Natural killer cell (primary cell): Measurements from ENCODE around the gene PTPRR. TPM values are rescaled to one million over a fixed set of nuclear protein-coding genes. Genes with fewer than 3 reads are reported as not detected.

Experiments
- ATAC-seq, 3 donors: fragments of 150-1000 bp in 2 of 3; fragments of 200-7000 bp in 1 of 3; cut with Tn5 transposase; 1 replicate in 1 of 3; 2 replicates in 2 of 3; pipeline ENCODE4 v1.10.0; 2021; ENCODE audit warnings: mild to moderate bottlenecking in 2 of 3, moderate library complexity in 2 of 3
- DNase-seq, 2 donors: peaks; one replicate each; pipeline versions ENCODE4 v3.0.0 to v3.0.0-alpha.2; 2013 to 2021; ENCODE audit warnings: mixed read lengths in 1 of 2
- H3K27ac ChIP-seq: one replicate; pipeline ENCODE4 v1.5.1; 2013; ENCODE audit warnings: mild to moderate bottlenecking, low read length
- H3K27me3 ChIP-seq: one replicate; pipeline ENCODE4 v1.6.1; 2013; ENCODE audit warnings: low read length; ENCODE audit not compliant: control insufficient read depth, insufficient read depth
- H3K36me3 ChIP-seq: one replicate; pipeline ENCODE4 v1.6.1; 2013; ENCODE audit warnings: low read length; ENCODE audit not compliant: control insufficient read depth, insufficient read depth
- H3K4me1 ChIP-seq: one replicate; pipeline ENCODE4 v1.6.1; 2013; ENCODE audit warnings: low read length; ENCODE audit not compliant: control insufficient read depth, insufficient read depth
- H3K4me3 ChIP-seq: one replicate; pipeline ENCODE4 v1.5.1; 2013; ENCODE audit warnings: low read length
- H3K9me3 ChIP-seq: one replicate; pipeline ENCODE4 v1.6.1; 2013; ENCODE audit warnings: low read length; ENCODE audit not compliant: control insufficient read depth, insufficient read depth
- H3K27ac Mint-ChIP-seq, 2 donors: one replicate each; pipeline ENCODE4 v1.8.0; 2022; ENCODE audit warnings: mild to moderate bottlenecking in 2 of 2, mixed read lengths in 2 of 2, moderate library complexity in 1 of 2
- H3K27me3 Mint-ChIP-seq, 2 donors: one replicate each; pipeline ENCODE4 v1.8.0; 2022; ENCODE audit warnings: low read depth in 2 of 2, mixed read lengths in 2 of 2
- H3K36me3 Mint-ChIP-seq: one replicate; pipeline ENCODE4 v1.8.0; 2022; ENCODE audit warnings: mixed read lengths
- H3K4me1 Mint-ChIP-seq, 2 donors: one replicate each; pipeline ENCODE4 v1.8.0; 2022; ENCODE audit warnings: mixed read lengths in 2 of 2
- H3K4me3 Mint-ChIP-seq: one replicate; pipeline ENCODE4 v1.8.0; 2022; ENCODE audit warnings: mild to moderate bottlenecking, moderate library complexity, mixed read lengths
- H3K9me3 Mint-ChIP-seq, 2 donors: one replicate each; pipeline ENCODE4 v1.8.0; 2022; ENCODE audit warnings: mixed read lengths in 2 of 2
- WGBS: methylation state at CpG from one replicate; pipeline ENCODE4 v1.1.7; 2013; ENCODE audit warnings: missing lambda C conversion rate; ENCODE audit not compliant: insufficient coverage; 5-methylcytosine and 5-hydroxymethylcytosine counted together
- intact Hi-C: fragments of 100-400 bp; cut with micrococcal nuclease; formaldehyde crosslinking; loops from one replicate; pipeline ENCODE4 v1.14.2; 2022
- total RNA-seq, 4 donors: library from RNA; stranded (reverse); fragments of 120-200 nt in 1 of 4; gene quantifications; one replicate each; pipeline versions ENCODE4 v1.2.3 to v1.2.4, GENCODE V29; 2013 to 2022
- TF ChIP-seq, protein P1 (sequence below): fragments of 200-600 bp; IDR thresholded peaks from one replicate; pipeline ENCODE4 v1.8.0; 2022; ENCODE audit warnings: antibody characterized with exemption

PTPRR gene
- total RNA-seq, 3 donors from 2014 or later (not counting 1 experiment from before 2014, with no cell fraction given): 0.91 to 1.3 TPM; not detected in 1

DNA sequence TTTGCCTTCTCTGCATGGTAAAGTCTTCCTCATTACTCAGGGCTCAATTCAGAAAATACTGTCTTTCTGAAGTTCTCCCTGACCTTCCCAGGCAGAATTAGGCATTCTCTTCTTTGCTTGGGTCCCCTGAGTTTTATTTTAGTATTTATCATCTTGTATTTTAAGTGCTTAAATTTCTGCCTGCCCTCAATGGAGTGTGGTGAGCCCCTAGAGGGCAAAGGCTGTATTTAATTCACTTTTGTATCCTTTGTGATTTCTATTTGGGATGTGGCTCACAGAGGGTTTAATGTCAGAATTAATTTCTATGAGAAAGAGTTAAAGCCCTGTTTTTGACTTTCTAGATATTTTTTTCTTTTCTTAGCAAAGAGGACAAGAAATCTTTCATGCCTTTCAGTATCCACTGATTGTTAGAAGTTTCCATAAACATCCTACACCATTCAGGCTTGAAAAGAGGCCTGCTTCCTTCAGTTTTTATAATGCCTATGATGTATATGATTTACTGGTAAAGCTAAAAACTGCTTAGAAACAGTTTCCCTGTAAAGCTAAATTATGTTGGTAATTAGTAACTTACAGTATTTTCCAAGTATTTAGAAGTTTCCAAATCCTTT, 227.8 kb downstream of the PTPRR start:
- H3K4me1 ChIP-seq: no peaks in the 10 kb centered on the region
- H3K4me3 ChIP-seq: no peak overlapping the region
- no peak for DNase-seq
- peaks cover 0 to 6% of the 10 kb centered on the region in 2 donors for H3K27me3 Mint-ChIP-seq
- H3K27ac ChIP-seq: no peak overlapping the region
- H3K36me3 ChIP-seq: no peaks in the 10 kb centered on the region
- no peak overlapping the region for H3K4me3 Mint-ChIP-seq
- TF ChIP-seq, protein P1, sequence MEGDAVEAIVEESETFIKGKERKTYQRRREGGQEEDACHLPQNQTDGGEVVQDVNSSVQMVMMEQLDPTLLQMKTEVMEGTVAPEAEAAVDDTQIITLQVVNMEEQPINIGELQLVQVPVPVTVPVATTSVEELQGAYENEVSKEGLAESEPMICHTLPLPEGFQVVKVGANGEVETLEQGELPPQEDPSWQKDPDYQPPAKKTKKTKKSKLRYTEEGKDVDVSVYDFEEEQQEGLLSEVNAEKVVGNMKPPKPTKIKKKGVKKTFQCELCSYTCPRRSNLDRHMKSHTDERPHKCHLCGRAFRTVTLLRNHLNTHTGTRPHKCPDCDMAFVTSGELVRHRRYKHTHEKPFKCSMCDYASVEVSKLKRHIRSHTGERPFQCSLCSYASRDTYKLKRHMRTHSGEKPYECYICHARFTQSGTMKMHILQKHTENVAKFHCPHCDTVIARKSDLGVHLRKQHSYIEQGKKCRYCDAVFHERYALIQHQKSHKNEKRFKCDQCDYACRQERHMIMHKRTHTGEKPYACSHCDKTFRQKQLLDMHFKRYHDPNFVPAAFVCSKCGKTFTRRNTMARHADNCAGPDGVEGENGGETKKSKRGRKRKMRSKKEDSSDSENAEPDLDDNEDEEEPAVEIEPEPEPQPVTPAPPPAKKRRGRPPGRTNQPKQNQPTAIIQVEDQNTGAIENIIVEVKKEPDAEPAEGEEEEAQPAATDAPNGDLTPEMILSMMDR: peak; percentile 59
- H3K9me3 ChIP-seq: no peaks in the 10 kb centered on the region
- ATAC-seq: peak in 2 of 3 donors; percentile 71 to 77
- no peaks in the 10 kb centered on the region for H3K36me3 Mint-ChIP-seq
- intact Hi-C loops: loop anchor here (1.0 kb wide), 1 partner anchor 102 kb away; no protein-coding TSS in a partner anchor
- peaks cover 5 to 6% of the 10 kb centered on the region in 2 donors for H3K4me1 Mint-ChIP-seq
- H3K27me3 ChIP-seq: no peaks in the 10 kb centered on the region
- H3K9me3 Mint-ChIP-seq: no peaks in the 10 kb centered on the region
- peak overlapping the region; percentile 30 to 37 for H3K27ac Mint-ChIP-seq

GRCh38 chr12:70691018-70691672, 229.4 kb downstream of the PTPRR start:
- ATAC-seq (no peak), DNase-seq (no peak)
- TF ChIP-seq, protein P1: no peak
- Histone ChIP-seq H3K4me3 (no peak overlapping the region), H3K27me3 (no peaks in the 10 kb centered on the region), H3K36me3 (no peaks in the 10 kb centered on the region), H3K4me1 (no peaks in the 10 kb centered on the region), H3K27ac (no peak overlapping the region), H3K9me3 (no peaks in the 10 kb centered on the region)
- H3K27ac Mint-ChIP-seq: no peak overlapping the region
- H3K4me1 Mint-ChIP-seq: peaks cover 5 to 6% of the 10 kb centered on the region in 2 donors
- no peaks in the 10 kb centered on the region for H3K27me3 Mint-ChIP-seq
- 86% methylated on average over 5 of the region's 5 CpGs for WGBS
- H3K4me3 Mint-ChIP-seq: no peak overlapping the region
- H3K9me3 Mint-ChIP-seq: no peaks in the 10 kb centered on the region
- H3K36me3 Mint-ChIP-seq: no peaks in the 10 kb centered on the region
- intact Hi-C loops: no loop called here

GRCh38 chr12:70686907-70687306, 233.6 kb downstream of the PTPRR start:
- Mint-ChIP-seq H3K4me1 (no peaks in the 10 kb centered on the region), H3K36me3 (no peaks in the 10 kb centered on the region), H3K9me3 (no peaks in the 10 kb centered on the region), H3K27ac (no peak overlapping the region), H3K4me3 (no peak overlapping the region), H3K27me3 (no peaks in the 10 kb centered on the region)
- TF ChIP-seq, protein P1: no peak
- no peak overlapping the region for H3K27ac ChIP-seq
- H3K9me3 ChIP-seq: no peaks in the 10 kb centered on the region
- WGBS: no CpG with 5 or more reads among the region's 1 CpG
- DNase-seq: no peak
- intact Hi-C loops: no loop called here
- no peaks in the 10 kb centered on the region for H3K27me3 ChIP-seq
- no peaks in the 10 kb centered on the region for H3K36me3 ChIP-seq
- no peak overlapping the region for H3K4me3 ChIP-seq
- no peak for ATAC-seq
- H3K4me1 ChIP-seq: no peaks in the 10 kb centered on the region
